HK-2 (cell line): Measurements from ENCODE around the gene RILP.

ENCODE experiments used
- DNase-seq: peaks from one replicate; pipeline ENCODE4 v3.0.0-alpha.2; 2018; ENCODE audit not compliant: unreplicated experiment

RILP gene

DNA sequence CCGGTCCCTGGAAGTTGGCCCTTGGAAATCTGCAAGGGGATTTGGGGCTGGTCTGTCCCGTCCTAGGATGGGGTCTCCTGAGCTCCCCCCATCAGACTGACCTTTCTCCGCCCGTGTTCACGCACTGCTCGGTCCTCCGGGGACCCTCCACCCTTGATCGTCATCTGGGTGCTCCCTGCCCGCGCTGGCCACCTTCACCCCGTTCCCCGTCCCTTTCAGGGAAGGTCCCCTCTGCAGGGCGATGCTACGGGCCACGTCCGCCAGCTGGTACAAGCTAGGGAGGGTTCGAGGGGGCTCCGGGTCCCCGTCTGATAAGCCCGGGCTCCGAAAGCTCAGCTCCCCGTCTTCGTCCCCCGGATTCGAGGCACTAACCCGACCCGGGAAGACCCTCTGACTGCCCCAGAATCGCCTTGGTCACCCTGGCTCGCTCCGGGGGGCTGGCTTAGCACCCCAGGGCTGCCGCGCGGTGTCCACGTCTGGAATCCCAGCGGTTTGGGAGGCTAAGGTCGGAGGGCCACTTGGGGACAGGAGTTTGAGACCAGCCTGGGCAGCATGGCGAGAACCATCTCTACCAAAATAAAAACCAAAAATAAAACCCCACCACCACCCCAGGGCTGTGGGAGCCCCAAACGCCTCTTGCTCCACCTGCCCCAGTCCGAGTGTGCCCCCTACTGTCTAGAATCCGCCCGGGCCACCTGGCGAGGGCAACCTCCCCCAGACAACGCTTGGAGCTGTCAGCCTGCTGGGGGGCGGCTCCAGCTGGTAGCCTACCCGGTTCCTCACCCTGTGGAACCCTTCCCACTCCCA lies 20.0 kb downstream of the RILP start:
- DNase-seq = peak; percentile 74

DNA sequence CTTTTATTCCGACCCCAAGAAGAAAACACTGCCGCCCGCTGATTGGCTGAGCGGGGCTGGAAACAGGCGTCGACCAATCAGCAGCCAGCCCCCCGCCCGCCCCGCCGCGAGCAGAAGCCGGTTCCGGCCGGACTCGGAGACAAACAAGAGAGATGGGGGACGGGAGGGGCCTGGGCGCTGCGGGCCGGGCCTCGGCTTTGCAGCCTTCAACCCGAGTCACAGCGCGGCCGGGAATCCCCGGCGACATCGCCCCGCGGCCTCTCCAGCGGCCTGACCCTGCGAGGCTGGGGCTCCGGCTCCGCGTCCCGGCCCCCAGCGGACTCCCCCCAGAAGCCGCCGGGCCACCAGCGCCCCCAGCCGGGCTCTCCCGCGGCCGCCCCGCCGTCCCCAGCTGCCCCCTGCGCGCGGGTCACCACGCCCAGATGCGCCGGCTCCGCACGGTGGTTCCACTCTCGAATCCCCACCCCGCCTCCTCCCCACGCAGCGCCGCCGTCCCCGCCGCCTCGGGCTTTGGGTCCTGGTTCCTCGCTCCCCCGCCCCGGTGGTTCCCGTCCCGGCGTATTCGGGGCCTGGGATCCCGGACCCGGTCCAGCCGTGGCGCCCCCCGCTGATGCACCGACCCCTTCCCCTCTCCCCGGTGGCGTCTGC lies 20.7 kb downstream of the RILP start:
- DNase-seq = peak; percentile 96

DNA sequence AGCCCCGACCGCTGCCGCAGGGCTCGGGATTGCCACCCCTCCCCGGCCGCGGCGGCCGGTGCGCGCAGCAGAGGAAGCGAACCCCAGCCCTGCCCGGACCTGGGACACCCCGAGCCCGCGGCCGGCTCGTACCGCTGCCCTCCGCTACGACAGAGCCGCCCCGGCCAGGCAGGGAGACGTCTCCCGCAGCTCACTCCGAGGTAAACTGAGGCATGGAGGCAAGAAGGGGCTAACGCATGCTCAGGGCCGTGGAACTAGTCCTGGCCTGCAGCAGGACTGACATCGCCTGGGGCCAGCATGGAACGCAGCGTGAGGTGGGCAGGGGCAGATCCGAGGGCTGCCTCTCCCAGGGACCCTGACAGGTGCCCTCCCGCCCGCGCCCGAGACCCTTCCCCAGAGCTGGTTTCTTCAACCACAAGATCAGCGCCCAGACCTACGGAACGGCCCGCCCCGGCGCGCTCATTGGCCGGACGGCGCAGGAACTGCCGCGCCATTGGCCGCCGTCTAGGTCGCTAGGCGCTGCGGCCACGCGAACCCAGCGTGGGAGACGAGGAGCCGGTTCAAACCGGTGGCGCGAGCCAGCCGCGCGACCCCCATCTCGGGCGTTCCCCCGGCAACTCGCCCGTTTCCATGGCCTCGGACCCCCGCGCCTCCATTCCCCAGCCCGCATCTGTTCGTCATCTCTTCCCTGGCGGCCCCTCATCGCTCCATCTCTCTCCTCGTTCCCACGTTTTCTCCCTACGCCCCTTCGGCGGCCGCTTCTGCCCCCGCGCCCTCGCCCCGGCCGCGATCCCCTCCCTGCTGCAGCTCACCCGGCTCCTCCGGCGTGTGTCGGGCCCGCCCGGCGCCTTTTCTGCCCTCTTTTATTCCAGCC lies 21.4 kb downstream of the RILP start, which contains the start of gene SLC43A2:
Gene SLC43A2, minus strand, starts transcription at position 853 of the 874 bp plus-strand sequence. CDS start 960 bp downstream, outside the sequence.
- peak; percentile 78 for DNase-seq

DNA sequence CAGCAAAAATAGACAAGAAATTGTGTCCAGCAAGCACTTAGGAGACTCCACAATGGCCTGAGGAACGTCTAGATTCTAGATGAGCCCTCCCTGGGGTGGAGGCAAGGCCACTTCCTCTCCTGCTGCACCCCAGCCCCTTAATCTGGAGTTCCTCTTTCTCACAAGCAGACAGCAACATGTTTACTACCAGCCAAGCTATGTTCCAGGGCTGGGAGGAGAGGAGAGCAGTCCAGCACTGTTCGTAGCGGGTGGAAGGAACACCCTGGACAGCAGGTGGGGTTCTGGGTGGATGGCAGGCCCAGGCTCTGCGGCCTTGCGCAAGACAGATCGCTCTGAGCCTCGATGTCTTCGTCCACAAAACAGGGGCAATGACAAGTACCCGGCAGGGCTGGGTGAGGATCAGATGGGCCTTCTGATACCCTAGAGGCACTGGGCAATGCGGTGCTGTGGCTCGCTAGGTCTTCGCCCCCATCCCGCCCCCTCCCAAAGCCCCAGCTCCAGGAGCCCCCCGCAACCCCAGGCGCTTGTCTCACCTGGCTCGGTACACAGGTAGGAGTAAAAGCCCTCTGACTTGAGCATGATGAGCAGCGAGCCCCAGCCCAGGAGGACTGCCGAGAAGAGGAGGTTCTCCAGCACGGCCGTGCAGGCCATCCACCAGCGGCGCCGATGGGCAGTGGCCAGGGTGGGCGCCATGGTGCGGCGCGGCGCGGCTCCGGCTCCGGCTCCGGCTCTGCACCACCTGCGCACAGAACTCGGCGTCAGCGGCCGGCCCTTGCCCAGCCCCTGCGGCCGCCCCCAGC lies 22.3 kb downstream of the RILP start:
- no peak for DNase-seq

DNA sequence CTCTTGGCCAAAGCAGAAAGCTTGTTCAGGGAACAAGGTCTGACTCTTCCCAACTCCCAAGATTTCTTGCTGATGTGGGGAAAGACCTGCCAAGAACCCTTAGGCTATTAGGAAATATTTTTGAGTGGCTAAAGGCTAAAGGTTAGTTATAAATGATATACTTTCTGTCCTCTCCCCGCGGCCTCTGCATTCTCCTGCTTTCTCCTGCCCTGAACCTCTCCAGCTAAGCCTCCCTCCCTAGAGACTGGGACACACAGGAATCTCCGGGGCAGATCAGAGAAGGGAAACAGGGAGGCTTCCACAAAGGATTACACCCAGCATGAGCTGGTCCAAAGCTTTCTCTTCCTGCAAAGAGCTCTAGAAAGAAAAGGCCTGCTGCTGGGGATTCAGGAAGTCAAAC lies 23.3 kb downstream of the RILP start:
- DNase-seq = no peak

DNA sequence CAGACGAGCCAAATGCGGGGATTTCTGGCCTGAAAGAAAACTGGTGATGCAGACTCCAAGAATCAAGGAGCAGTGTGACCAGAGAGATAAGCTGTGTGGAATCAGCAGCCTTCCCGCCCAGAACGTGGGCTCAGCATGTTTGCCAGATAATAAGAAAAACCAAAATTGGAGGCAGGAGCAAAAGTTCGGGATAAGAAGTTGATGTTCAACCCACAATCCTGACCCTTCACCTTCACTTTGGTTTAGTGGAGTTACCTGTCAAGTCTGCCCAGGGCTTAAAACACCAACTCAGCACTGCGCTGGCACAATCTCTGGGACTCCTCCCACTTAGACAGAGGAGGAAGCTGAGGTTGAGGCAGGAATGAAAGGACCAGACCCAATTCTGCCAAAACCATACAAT lies 24.1 kb downstream of the RILP start:
- no peak for DNase-seq

DNA sequence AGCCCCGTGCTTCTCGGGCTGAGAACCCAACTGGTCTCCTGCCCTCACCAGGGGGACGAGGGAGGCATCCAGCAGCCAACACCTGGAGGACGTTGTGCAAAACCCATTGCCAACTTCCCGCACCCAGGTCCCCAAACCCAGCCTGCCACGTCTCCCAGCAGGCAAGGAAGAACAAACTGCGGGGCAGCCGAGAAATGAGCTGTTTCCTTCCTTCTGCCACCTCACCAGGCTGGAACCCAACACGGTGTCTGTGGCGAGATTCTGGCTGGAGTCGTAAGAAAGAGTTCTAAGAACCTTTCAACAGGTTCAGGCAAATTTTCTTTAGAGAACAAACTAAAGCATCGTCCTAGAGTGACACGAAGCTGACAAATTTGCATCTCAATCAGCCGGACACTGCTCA lies 24.6 kb downstream of the RILP start:
- DNase-seq = no peak

DNA sequence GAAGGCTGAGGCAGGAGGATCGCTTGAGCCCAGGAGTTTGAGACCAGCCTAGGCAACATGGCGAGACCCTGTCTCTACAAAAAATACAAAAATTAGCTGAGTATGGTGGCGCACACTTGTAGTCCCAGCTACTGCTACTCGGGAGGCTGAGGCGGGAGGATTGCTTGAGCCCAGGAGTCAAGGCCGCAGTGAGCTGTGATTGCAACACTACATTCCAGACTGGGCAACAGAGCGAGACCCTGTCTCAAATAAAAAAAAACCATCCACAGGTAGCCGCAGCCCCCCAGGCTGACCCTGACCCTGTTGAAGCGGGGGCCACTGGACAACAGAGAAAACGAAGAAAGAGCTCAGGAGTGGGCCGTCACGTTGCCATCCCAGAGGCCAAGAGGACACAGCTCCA lies 25.0 kb downstream of the RILP start:
- no peak for DNase-seq

DNA sequence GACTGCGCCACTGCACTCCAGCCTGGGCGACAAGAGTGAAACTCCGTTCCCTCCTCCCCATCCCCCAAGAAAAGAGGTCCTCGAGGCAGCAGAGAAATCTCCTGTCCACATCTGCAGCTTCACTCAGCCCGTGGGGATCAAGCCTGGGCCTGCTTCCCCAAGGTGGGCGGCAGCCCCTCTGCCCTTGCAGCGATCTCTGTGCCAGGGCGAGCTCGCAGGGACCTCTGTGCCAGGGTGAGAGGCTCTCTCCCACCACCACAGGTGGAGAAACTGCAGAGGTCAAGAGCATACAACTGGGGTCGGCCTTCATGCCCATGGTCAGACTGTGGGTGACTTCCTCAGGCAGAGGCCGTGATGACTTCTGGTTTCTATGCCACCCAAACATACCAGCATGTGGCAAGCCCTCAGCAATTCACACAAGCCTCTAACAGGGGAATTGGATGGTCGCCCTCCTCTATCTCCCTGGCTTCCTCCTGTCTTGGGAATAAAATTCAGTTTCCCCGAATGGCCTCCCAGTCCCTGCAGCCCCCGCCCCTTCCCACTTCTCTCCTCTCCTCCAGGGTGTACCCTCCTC lies 26.5 kb downstream of the RILP start:
- DNase-seq = no peak

DNA sequence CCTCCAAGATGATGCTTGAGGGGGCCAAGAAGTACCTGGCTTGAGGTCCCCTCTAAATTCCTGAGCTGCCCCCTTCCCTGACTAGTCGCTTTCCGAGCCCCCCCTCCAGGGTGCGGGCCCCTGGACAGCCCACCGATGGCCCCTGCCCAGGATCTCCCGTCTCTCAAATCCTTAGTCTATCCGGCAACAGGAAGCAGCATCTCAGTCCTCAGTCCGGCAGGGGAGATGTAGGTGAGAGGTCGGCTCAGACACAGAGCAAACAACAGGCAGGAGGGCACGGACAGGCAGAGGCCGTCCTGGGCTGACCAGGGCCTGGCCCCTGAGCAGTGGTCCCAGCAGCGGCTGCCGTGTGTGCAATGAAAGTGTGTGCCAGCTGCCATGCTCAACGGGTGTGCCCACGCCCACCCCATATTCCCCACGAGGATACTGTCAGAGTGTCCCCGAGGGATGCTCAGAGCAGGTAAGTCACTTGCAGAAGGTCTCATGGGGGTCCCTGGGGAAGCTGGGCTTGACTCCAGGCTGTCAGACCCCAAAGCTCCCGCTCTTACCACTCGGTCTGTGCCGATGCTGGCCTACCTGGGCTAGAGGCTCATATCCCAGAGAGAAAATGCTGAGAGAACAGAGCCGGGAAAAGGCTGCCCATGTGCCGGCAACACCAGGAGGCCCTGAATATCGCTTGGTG lies 28.3 kb downstream of the RILP start:
- no peak for DNase-seq

DNA sequence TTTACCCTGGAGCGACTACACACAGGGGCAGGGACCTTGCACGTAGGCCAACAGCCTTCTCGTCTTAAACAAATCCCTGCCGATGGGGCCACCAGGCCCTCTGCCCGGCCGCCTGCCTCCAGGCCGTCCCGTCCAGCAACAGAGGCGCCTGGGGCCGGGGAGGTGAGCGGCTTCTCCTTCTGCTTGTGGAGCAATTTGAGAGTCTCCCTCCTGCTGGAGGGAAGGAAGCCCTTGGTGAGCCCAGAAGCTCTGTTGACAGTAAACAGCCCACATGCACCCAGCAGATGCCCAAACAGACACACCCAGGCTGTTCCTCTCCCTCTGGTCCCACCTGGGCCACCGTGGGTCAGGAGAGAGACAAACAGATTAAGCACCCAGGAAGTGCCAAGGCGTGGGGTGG lies 29.2 kb downstream of the RILP start:
- DNase-seq = no peak

DNA sequence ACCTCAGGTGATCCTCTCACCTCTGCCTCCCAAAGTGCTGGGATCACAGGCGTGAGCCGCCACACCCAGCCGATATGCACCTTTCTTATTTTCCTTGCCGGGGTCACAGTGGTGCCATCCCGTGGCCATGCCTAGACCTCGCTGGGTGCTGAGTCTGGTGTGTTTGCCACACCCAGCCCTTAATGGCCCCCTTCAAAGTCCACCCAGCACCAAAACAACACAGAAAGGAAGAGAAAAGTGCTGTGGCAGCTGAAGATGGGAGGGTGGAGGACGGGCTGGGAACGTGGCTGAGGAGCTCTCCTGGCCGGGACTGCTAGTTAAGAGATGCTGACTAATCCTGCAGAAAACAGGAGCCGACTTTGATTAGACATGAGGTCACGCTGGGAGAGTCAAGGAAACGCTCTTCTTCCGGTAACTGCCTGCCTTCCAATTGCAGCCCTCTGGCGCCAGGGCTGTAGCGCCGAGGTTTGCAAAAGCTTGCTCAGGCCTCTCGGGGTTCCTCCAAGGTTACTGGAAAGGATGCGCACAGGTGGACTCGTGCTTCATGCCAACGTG lies 32.0 kb downstream of the RILP start:
- peak; percentile 80 for DNase-seq

DNA sequence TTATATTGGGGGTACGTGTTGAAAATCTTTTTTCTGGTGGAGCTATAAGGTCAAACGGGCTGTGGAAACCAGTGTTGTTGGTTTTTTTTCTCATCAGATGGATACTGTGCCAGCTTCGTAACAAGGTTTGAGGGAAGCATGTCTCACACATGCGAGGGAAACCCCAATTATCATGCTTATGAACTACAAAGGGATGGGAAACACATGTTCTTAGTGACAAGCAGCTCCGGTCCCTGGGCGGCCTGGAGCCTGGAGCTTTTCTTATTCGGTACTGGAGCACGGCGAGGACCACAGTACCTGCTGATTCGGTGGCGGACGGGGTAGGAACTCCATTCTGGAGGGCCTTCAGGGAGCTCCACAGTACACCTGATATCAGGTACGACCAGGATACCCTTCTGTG lies 33.6 kb downstream of the RILP start:
- DNase-seq = no peak

DNA sequence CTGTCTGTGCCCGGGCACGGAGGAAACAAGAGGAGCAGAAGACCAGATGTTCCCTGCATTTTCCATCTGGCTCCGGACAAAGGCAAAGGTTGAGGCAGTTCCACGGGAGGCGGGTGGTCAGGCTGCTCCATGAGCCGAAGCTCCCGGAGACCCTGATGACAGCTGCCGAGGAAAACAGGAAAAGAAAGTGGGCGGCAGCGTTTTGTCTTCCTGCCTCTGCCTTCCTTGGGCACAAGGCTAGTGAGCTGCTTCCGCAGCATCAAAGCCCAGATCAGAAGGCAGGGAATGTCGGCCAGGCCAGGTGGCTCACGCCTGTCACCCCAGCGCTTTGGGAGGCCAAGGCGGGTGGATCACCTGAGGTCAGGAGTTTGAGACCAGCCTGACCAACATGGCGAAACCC lies 37.3 kb downstream of the RILP start:
- no peak for DNase-seq

DNA sequence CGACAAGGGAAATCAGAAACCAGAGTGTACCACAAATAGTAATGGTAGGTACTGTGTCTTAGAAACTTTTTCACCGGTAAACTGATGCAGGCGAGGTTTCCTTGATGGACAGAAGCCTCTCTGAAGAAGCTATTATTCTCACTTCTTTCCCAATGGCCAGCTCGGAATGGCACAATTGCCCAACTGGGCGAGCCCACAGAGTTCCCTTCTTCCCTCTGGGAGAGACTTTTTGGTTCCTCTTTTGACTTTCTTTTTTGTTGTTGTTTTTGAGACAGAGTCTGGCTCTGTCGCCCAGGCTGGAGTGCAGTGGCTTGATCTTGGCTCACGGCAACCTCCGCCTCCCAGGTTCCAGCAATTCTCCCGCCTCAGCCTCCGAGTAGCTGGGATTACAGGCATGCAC lies 38.0 kb downstream of the RILP start:
- no peak for DNase-seq

DNA sequence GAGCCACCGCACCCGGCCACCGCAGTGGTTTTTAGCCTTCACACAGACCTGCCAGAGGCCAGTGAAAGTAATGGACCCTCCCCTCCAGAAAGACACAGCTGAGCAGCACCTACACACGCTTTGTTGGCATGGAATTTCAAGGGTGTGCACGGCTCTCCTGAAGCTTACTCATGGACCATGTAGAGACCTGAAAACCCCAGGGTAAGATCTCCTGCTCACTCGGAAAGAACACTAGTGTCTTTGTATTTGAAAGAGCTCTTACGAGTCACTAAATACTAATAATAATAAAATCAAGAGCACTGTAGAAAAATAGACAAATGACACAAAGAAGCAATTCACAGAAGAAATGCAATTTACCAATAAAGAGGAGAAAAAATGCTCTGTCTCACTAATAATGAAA lies 41.0 kb downstream of the RILP start:
- DNase-seq = no peak

DNA sequence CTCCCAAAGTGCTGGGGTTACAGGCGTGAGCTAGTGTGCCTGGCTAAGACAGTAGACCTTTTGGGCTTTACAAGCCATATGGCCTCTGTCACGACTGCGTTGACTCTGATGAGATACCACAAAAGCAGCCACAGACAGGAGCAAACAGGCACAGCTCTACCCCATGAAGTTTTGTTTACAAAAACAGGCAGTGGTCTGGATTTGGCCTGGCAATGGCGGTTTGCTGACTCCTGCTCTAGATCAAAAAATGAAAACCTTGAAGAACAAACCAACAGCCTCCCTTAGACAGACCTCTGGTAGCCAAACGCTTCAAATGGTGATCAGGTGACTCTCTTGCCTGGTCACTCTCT lies 41.7 kb downstream of the RILP start:
- DNase-seq = no peak

DNA sequence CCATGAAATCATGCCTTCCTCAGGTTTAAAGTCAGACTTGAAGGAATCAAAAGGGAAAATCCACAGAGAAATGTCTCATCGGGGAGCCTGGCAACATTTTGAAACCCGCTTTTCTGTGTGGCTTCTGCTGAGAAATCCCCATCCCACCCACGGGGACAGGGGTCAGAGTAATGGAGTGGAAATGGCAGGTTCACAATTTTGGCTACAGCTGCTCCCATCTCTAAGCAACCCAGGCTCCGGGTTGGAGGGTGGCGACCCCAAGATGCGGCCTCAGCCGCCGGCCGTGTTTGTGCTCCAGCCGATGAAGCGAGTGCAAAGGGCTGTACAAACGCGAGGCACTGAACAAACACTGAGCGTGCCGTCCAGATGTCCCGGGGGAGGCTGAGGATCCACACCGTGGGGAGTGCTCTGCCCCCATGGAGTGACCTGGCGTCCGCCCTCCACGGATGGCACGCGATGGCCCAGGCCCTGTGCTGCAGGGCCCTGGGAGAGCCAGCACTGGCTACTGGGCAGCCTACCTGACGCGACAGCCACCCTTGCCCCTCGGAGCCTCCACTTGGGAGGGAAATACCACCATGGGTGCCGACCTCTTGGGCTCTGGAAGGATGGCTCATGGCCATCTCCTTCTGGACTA lies 43.2 kb downstream of the RILP start:
- DNase-seq = no peak

DNA sequence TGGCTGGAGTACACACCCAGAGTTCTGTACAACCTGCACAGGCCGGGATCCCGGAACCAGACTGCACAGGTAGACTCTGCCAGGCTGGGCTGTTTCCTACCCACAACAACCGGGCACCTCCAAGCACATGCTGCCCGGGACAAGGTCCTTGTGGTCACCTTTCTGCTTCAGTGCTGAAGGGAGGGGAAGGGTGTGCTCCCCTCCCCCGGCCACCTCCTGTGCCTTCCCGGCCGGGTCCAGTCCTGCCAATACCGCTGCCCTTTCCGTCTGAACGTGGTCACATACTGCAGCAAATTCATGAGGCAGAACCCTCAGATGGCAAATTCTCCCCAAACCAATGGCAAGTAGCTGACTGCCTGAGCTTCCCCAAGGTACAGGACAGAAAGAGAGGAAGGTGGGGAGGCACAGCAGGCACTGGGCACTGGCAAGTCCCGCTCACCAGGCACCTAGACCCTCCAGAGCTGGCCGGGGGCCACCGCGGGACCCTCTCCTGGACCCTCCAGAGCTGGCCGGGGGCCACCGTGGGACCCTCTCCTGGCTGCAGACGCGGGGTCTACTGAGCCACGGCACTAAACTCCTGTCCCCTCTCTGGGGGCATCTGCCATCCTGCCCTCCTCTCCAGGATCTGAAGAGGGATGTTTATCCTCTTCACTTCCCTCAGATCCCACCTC lies 43.9 kb downstream of the RILP start:
- no peak for DNase-seq
